Spinal cord (tissue), 10 donors: Measurements from ENCODE around the gene HBG1. TPM values are rescaled to one million over a fixed set of nuclear protein-coding genes. Genes with fewer than 3 reads are reported as not detected.

Experiments used
- DNase-seq, 6 donors: peaks; one replicate each; pipeline versions ENCODE4 v3.0.0 to v3.0.0-alpha.2; 2013 to 2015; ENCODE audit warnings: low spot score in 6 of 6, low read depth in 4 of 6
- H3K27ac ChIP-seq: one replicate; pipeline ENCODE4 v1.5.1; 2013; ENCODE audit warnings: low read depth, low read length, control low read depth
- H3K27me3 ChIP-seq: one replicate; pipeline ENCODE4 v1.6.1; 2013; ENCODE audit warnings: low read length; ENCODE audit not compliant: control insufficient read depth, insufficient read depth
- H3K36me3 ChIP-seq: one replicate; pipeline ENCODE4 v1.6.1; 2013; ENCODE audit warnings: low read length; ENCODE audit not compliant: control insufficient read depth, insufficient read depth
- H3K4me1 ChIP-seq: one replicate; pipeline ENCODE4 v1.6.1; 2013; ENCODE audit warnings: low read length; ENCODE audit not compliant: control insufficient read depth, insufficient read depth
- H3K4me3 ChIP-seq: one replicate; pipeline ENCODE4 v1.5.1; 2013; ENCODE audit warnings: low read depth, low read length, control low read depth
- H3K9me3 ChIP-seq: one replicate; pipeline ENCODE4 v1.6.1; 2013; ENCODE audit warnings: low read length; ENCODE audit not compliant: control insufficient read depth, insufficient read depth
- WGBS: methylation state at CpG from one replicate; pipeline ENCODE4 v1.1.5; 2013; ENCODE audit warnings: missing lambda C conversion rate; ENCODE audit not compliant: insufficient coverage; 5-methylcytosine and 5-hydroxymethylcytosine counted together
- polyA plus RNA-seq, 2 donors: library from polyadenylated mRNA; unstranded; fragments of 120-200 nt; gene quantifications; one replicate each; pipeline ENCODE4 v1.2.1, GENCODE V29; 2013; ENCODE audit not compliant: insufficient read length in 2 of 2
- total RNA-seq, 2 donors: library from RNA; depleted of rRNA in 1 of 2; stranded (reverse); fragments of 120-200 nt in 1 of 2; fragments of >200 nt in 1 of 2; gene quantifications; one replicate each; pipeline versions ENCODE4 v1.2.3 to v1.2.4, GENCODE V29; 2013 to 2014
- donor health status: healthy.

The HBG1 gene
- total and polyA plus RNA-seq, 4 donors = 8.9 to 1,550 (median 148) TPM

- no peaks in the 10 kb centered on the region for H3K9me3 ChIP-seq
- no peaks in the 10 kb centered on the region for H3K4me1 ChIP-seq
- DNase-seq = no peak
- no peaks in the 10 kb centered on the region for H3K27me3 ChIP-seq
- H3K36me3 ChIP-seq = no peaks in the 10 kb centered on the region
- H3K4me3 ChIP-seq = no peak overlapping the region
- WGBS = 92% methylated on average over 2 of the region's 6 CpGs
- no peak overlapping the region for H3K27ac ChIP-seq
Observed at GRCh38 chr11:5288906-5289550, 39.4 kb upstream of the HBG1 start.

- Histone ChIP-seq H3K36me3 (no peaks in the 10 kb centered on the region), H3K27ac (no peak overlapping the region), H3K4me1 (no peaks in the 10 kb centered on the region), H3K9me3 (no peaks in the 10 kb centered on the region), H3K27me3 (no peaks in the 10 kb centered on the region), H3K4me3 (no peak overlapping the region)
- WGBS = 93% methylated on average over 3 of the region's 7 CpGs
- no peak for DNase-seq
Observed at GRCh38 chr11:5288108-5288905, 38.6 kb upstream of the HBG1 start.

GRCh38 chr11:5286901-5287300, 37.2 kb upstream of the HBG1 start:
- H3K36me3 ChIP-seq = no peaks in the 10 kb centered on the region
- H3K27me3 ChIP-seq = no peaks in the 10 kb centered on the region
- no peaks in the 10 kb centered on the region for H3K4me1 ChIP-seq
- no peak overlapping the region for H3K27ac ChIP-seq
- no peak for DNase-seq
- no peaks in the 10 kb centered on the region for H3K9me3 ChIP-seq
- no peak overlapping the region for H3K4me3 ChIP-seq
- no CpG with 5 or more reads among the region's 3 CpGs for WGBS

- 60% methylated on average over 1 of the region's 1 CpG for WGBS
- no peaks in the 10 kb centered on the region for H3K27me3 ChIP-seq
- DNase-seq = no peak
- no peaks in the 10 kb centered on the region for H3K9me3 ChIP-seq
- no peaks in the 10 kb centered on the region for H3K36me3 ChIP-seq
- no peak overlapping the region for H3K4me3 ChIP-seq
- no peaks in the 10 kb centered on the region for H3K4me1 ChIP-seq
- no peak overlapping the region for H3K27ac ChIP-seq
Observed at GRCh38 chr11:5286351-5286750, 36.7 kb upstream of the HBG1 start.

- Histone ChIP-seq H3K4me3 (no peak overlapping the region), H3K27ac (no peak overlapping the region), H3K4me1 (no peaks in the 10 kb centered on the region), H3K36me3 (no peaks in the 10 kb centered on the region), H3K27me3 (no peaks in the 10 kb centered on the region), H3K9me3 (no peaks in the 10 kb centered on the region)
- no peak for DNase-seq
- 96% methylated on average over 3 of the region's 4 CpGs for WGBS
Observed at GRCh38 chr11:5285703-5286340, 36.2 kb upstream of the HBG1 start.

GRCh38 chr11:5284637-5285036, 35.0 kb upstream of the HBG1 start:
- no peak for DNase-seq
- H3K9me3 ChIP-seq = no peaks in the 10 kb centered on the region
- no peak overlapping the region for H3K27ac ChIP-seq
- 100% methylated on average over 2 of the region's 2 CpGs for WGBS
- H3K4me1 ChIP-seq = no peaks in the 10 kb centered on the region
- no peaks in the 10 kb centered on the region for H3K36me3 ChIP-seq
- no peak overlapping the region for H3K4me3 ChIP-seq
- no peaks in the 10 kb centered on the region for H3K27me3 ChIP-seq

GRCh38 chr11:5283882-5284281, 34.2 kb upstream of the HBG1 start:
- Histone ChIP-seq H3K27ac (no peak overlapping the region), H3K4me1 (no peaks in the 10 kb centered on the region), H3K36me3 (no peaks in the 10 kb centered on the region), H3K4me3 (no peak overlapping the region), H3K27me3 (no peaks in the 10 kb centered on the region), H3K9me3 (no peaks in the 10 kb centered on the region)
- DNase-seq = no peak
- no CpG with 5 or more reads among the region's 1 CpG for WGBS

- H3K4me1 ChIP-seq = no peaks in the 10 kb centered on the region
- no CpG with 5 or more reads among the region's 3 CpGs for WGBS
- H3K27me3 ChIP-seq = no peaks in the 10 kb centered on the region
- H3K9me3 ChIP-seq = no peaks in the 10 kb centered on the region
- no peak overlapping the region for H3K27ac ChIP-seq
- no peaks in the 10 kb centered on the region for H3K36me3 ChIP-seq
- no peak for DNase-seq
- H3K4me3 ChIP-seq = no peak overlapping the region
Observed at GRCh38 chr11:5283086-5283485, 33.4 kb upstream of the HBG1 start.

- Histone ChIP-seq H3K27me3 (no peaks in the 10 kb centered on the region), H3K36me3 (no peaks in the 10 kb centered on the region), H3K4me1 (no peaks in the 10 kb centered on the region), H3K4me3 (no peak overlapping the region), H3K27ac (no peak overlapping the region), H3K9me3 (no peaks in the 10 kb centered on the region)
- no CpG with 5 or more reads among the region's 2 CpGs for WGBS
- DNase-seq = no peak
Observed at GRCh38 chr11:5282628-5283027, 33.0 kb upstream of the HBG1 start.

GRCh38 chr11:5281596-5281995, 31.9 kb upstream of the HBG1 start:
- no peak for DNase-seq
- Histone ChIP-seq H3K4me3 (no peak overlapping the region), H3K27me3 (no peaks in the 10 kb centered on the region), H3K36me3 (no peaks in the 10 kb centered on the region), H3K4me1 (no peaks in the 10 kb centered on the region), H3K27ac (no peak overlapping the region), H3K9me3 (no peaks in the 10 kb centered on the region)
